TTC549 (cell line): ENCODE results near the gene MYLK.
"Not testable (repeated sequence)": the region's sequence is repeated elsewhere in the genome, so short reads cannot be mapped to it uniquely, and the experiment has no call there.

ENCODE experiments used
- FAIRE-seq: peaks from 2 replicates; lab custom pipeline; 2012; peaks lifted over from hg19 to GRCh38; lab: Jason Lieb, UNC

MYLK gene, protein sequence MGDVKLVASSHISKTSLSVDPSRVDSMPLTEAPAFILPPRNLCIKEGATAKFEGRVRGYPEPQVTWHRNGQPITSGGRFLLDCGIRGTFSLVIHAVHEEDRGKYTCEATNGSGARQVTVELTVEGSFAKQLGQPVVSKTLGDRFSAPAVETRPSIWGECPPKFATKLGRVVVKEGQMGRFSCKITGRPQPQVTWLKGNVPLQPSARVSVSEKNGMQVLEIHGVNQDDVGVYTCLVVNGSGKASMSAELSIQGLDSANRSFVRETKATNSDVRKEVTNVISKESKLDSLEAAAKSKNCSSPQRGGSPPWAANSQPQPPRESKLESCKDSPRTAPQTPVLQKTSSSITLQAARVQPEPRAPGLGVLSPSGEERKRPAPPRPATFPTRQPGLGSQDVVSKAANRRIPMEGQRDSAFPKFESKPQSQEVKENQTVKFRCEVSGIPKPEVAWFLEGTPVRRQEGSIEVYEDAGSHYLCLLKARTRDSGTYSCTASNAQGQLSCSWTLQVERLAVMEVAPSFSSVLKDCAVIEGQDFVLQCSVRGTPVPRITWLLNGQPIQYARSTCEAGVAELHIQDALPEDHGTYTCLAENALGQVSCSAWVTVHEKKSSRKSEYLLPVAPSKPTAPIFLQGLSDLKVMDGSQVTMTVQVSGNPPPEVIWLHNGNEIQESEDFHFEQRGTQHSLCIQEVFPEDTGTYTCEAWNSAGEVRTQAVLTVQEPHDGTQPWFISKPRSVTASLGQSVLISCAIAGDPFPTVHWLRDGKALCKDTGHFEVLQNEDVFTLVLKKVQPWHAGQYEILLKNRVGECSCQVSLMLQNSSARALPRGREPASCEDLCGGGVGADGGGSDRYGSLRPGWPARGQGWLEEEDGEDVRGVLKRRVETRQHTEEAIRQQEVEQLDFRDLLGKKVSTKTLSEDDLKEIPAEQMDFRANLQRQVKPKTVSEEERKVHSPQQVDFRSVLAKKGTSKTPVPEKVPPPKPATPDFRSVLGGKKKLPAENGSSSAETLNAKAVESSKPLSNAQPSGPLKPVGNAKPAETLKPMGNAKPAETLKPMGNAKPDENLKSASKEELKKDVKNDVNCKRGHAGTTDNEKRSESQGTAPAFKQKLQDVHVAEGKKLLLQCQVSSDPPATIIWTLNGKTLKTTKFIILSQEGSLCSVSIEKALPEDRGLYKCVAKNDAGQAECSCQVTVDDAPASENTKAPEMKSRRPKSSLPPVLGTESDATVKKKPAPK (N-terminal part only)

DNA sequence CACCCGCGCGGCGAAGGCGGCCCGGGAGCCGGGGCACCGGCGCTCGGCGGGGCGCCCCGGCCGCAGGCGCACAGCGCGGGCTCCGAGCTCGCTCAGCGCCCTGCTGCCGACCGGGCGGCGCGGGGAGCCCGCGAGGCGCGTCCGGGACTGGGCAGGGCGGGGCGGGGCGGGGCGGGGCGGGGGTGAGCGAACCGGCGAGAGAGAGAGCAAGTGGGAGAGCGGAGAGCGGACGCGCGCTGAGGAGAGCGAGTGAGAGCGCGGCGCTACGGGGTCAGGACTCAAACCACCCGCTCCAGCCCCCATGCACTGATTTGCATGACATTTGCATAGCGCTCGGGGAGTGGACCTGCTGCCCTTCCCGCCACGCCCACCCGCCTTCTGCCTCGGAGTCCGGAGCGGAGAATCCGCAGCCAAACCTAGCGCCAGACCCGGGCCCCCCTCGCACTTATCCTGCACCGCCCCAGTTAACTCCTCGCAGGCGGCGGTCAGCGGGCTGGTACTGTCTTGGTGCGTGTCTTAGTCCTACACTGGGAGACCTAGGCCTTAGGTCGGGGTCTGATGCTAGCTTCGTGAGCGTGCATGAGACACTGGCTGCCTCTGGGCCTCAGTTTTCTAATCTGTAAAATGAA is at the start of gene MYLK:
Gene MYLK, minus strand, starts transcription at position 130 of the 629 bp plus-strand sequence. CDS start 90,491 bp downstream, outside the sequence.
- no peak for FAIRE-seq

DNA sequence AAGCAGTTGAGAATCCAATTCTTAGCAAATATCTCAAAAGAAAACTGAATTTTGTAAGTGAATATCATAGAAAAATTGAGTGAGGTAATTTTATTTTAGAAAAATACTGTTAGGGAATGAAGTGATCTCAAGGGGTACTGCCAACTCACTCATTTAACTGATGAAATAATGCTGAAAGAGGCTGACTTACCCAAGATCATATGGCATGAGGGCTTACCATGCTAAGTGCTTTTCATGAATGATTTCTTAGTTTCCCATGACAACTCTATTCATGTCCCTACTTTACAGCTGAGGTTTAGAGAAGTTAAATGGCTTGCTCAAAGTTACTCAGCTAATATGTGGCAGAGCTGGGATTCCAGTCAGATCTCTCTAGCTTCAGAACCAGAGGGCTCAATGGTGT is 46.3 kb upstream of the MYLK start:
- no peak for FAIRE-seq

DNA sequence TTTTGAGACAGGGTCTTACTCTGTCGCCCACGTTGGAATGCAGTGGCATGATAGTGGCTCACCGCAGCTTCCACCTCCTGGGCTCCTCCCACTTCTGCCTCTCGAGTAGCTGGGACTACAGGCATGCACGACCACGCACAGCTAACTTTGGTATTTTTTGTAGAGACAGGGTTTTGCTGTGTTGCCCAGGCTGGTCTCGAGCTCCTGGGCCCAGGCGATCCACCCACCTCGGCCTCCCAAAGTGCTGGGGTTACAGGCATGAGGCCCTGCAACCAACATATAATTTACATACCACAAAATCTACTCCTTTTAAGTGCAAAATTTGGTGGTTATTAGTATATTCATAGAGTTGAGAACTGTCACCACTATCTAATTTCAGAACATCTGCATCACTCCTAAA is 45.2 kb upstream of the MYLK start:
- no peak for FAIRE-seq

DNA sequence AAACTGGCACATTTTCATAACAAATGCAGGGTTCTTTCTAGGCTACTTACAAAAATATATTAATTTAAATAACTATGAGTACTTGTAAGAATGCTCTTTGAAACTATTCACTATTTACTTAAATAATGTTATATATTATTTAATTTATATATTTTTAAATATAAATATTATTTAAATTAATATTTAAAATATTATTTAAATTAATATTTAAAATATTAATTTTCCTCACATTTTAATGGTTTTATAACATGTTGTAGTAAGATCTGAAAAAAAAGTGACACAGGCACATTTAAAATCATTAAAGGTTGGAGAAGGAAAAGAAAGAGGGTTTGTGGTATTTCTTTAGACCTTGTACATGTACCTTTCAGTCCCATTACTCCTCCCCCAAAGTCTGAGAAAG is 42.3 kb upstream of the MYLK start:
- peak; percentile 86 for FAIRE-seq

DNA sequence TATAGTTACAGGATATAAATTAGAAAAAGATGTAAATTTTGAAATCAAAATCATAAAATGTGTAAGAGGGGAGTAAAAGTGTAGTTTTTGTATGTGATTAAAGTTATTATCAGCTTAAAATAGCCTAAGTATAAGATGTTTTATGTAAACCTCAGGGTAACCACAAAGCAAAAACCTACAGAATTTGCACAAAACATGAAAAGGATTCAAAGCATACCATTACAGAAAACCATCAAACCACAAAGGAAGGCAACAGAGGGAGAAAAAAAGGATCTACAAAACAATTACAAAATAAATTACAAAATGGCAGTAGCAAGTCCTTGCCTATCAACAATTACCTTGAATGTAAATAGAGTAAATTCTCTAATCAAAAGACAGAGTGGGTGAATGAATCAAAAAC is 36.7 kb upstream of the MYLK start:
- no peak for FAIRE-seq

DNA sequence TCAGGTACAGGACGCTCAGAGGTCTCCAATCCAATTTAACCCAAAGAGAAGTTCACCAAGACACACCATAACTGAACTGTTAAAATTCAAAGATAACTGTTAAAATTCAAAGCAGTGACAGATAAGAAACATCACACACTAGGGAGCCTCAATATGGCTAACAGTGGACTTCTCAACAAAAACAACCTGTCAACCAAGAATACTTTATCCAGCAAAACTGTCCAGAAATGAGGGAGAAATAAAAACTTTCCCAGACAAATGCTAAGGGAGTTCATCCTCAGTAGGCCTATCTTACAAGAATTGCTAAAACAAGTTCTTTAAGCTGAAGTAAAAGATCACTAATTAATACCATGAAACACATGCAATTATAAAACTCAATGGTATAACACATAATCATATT is 36.3 kb upstream of the MYLK start:
- FAIRE-seq: no peak

DNA sequence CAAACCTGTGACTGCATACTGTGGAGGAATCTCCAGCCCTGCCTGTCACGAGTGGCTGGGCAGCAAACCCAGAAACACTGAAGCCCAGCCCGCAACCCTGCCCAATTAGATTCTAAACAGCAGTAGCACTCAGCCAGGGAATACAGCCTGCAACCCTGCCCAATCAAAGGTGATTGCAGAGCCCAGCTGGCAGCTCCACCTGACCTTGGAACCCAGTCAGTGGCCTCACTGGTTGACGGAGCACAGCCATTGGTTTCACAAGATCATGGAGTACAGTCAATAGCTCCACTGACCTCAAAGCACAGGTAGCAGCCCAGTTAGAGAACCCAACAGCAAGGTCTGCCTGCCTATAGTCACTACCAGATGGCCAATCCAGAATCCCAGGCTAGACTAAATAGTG is 35.2 kb upstream of the MYLK start:
- FAIRE-seq: no peak

DNA sequence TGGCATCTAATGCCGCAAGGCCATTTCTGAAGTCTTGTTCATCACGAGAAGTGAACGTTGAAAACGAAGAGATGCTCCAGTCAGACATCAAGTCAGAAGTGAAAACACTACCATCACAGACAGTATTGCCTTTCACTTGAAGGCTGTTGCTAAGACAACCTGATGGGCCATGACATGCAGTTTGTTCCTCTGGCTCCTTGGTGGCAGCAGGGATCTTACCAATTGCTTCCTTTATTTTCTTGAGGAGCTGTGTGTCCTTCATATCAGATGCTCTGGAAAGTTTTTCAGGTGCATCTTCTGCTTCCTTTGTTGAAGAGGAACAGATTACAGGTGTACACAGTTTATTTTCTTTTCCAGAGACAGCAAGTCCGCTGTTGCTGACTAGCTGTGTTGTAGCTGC is 30.7 kb upstream of the MYLK start:
- FAIRE-seq: no peak

DNA sequence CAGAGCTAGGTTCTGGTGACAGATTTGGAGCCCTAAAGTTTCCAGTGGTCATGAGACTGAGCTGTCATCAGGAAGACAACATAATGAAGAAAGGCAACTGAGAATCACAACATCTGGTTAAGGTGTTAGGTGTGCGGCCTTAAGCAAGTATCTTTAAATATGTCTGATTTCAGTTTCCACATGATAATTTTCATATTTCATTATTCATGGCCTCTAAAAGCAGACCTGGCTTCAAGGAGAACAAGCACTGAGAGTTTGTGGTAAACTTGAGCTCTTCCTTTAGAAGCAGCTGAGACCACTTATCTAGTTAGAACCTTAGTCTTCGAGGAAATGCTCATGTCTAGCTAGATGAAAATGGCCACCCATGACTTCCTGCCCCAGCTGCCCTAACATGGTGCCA is 25.7 kb upstream of the MYLK start:
- no peak for FAIRE-seq

DNA sequence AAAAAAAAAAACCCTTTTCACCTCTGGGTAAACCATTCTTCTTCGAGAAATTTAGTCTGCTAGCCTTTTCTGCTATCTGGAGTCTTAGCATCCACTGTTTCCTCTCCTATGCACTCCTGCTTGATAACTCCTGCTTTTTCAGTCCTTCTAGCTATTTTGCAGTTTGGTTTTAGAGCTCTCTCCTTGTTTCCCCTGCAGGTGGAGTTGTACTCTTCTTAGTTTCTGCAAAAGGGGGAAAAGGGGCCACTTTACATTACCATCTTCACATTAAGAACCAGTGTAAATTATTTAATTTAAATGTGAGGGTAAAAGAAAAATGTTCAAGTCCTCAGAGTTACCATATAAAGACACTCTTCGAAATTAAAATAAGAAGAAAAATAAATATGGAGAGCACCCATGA is 23.6 kb upstream of the MYLK start:
- FAIRE-seq: no peak

DNA sequence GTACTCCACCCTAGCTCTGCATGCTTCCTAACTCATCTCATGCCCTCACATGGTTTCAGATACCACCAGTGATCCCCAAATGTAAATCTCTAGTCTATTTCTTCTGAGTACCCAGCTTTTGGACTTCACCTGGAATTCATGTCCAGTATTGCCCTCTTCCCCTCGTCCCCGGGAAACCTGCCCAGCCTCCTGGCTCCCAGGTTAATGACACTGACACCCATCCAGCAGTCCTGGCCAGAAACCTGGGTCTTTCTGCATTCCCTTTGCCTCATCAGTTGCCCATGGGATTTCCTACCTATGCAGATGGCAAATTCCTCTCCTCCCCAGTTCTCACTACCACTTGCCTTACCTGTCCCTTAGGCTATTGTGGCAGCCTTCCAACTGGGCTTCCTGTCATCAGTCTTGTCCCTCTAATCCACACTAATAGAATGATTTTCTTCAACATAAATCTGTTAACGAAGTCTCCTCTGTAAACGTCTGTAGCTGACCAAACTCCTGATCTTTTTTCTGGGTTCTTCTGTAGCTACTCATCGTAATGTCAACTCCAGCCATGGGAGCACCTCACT is 15.3 kb upstream of the MYLK start:
- no peak for FAIRE-seq

DNA sequence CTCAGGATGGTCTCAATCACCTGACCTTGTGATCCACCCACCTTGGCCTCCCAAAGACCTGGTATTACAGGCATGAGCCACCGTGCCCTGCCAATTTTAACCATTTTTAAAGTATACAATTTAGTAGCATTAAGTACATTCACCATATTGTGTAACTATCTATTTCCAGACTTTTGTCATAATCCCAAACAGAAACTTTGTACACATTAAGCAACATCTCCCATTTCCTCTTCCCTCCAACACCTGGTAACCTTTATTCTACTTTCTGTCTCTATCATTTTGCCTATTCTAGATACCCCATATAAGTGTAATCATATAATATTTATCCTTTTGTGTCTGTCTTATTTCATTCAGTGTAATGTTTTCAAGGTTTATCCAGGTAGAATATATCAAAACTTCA is 8.9 kb upstream of the MYLK start:
- FAIRE-seq: no peak

DNA sequence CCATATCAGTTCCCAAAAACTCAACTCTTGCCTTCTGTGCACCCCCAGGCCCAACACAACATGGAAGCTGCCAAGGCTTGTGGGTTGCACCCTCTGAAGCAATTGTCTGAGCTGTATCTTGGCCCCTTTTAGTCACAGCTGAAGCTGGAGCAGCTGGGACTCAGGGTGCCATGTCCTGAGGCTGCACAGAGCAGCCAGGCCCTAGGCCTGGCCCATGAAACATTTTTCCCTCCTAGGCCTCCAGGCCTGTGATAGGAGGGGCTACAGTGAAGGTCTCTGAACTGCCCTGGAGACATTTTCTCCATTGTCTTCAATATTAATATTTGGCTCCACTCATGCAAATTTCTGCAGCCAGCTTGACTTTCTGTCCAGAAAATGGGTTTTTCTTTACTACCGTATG is 8.1 kb upstream of the MYLK start:
- FAIRE-seq: no peak

DNA sequence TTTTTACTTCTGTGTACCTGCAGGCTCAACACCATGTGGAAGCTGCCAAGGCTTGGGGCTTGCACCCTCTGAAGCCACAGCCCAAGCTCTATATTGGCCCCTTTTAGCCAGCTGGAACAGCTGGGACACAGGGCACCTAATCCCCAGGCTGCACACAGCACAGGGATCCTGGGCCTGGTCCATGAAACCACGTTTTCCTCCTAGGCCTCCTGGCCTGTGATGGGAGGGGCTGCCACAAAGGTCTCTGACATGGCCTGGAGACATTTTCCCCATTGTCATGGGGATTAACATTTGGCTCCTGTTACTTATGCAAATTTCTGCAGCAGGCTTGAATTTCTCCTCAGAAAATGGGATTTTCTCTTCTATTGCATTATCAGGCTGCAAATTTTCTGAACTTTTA is 6.9 kb upstream of the MYLK start:
- not testable (repeated sequence) for FAIRE-seq

DNA sequence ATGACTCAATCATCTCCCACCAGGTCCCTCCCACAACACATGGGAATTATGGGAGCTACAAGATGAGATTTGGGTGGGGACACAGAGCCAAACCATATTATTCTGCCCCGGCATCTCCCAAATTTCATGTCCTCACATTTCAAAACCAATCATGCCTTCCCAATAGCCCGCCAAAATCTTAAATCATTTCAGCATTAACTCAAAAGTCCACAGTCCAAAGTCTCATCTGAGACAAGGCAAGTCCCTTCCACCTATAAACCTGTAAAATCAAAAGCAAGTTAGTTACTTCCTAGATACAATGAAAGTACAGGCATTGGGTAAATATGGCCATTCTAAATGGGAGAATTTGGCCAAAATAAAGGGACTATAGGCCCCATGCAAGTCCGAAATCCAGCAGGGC is 6.0 kb upstream of the MYLK start:
- FAIRE-seq: not testable (repeated sequence)

DNA sequence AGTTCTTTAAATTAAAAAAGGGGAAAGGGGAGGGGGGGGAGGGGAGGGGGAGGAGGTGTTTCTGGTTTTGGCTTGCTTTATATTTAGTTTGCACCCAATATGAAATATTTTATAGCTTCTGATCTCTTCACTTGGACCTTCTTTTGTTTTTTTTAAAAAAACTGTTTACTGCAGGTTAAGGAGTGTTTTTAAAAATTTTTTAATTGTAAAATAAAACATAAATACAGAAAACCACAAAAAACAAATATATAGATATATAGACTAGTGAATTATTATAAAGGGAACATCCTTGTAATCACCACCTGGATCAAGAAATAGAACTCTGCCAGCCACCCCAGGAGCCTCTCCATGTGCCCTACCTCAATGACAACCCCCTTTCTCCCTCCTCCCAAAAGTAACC is 861 bp upstream of the MYLK start:
- no peak for FAIRE-seq

DNA sequence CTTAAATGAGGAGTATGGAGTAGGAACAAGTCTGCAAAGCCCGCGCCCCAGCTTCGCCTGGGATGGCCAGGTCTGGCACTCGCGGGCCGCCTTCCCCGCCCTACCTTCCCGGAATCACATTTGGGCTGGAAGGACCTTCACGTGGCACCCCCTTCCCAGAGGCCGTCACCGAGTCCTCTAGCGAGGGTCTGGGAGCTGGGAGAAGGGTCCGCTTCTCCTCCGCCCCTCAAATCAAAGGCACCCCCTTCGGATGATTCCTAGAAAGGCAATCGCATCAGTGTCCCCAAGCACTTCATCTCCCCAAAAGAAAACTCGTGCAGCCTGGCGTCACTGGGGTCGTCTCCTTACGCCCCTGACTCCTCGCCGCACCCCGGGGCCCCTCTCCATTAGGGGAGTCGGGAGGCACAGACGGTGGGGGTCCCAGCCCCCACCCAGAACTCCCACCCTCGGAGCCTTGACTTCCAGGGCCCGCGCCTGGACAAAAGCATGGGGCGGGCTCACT is 380 bp downstream of the MYLK start:
- FAIRE-seq: no peak

DNA sequence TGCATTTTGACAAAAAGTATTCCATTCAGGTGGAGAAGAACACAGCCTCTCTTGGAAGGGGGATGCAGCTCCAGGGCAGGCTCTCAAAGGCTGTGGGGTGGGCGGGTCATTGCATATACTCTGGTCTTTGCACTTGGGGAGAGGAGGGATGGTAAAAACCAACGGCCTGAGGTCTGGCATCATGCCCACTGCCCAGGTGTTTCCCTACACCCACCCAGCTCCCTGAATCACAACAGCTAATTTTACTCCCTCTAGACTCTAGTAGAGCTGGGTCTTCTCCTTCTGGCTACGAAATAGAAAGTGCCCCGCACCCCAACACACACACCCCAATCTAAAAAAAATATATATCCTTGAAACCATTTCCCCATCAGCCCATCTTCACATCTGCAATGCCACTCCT is 1.0 kb downstream of the MYLK start:
- FAIRE-seq: no peak

DNA sequence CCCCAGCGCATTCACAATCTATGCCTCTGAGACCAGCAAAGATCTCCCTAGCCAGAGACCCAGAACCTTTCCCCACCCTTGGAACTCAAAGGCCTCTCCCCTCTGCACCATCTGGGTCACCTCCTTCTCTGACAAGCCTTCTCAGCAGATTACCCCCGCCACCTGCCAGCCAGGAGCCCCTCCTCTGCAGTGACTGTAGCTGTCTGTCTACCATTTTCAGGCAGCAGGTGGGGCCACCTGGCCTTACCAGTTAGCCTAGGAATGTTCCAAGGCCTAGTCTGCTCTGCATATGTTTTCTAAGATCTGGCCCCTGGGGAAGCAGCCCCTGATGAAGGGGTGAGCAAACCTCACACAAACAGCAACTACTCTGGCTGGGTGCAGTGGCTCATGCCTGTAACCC is 2.4 kb downstream of the MYLK start:
- no peak for FAIRE-seq

DNA sequence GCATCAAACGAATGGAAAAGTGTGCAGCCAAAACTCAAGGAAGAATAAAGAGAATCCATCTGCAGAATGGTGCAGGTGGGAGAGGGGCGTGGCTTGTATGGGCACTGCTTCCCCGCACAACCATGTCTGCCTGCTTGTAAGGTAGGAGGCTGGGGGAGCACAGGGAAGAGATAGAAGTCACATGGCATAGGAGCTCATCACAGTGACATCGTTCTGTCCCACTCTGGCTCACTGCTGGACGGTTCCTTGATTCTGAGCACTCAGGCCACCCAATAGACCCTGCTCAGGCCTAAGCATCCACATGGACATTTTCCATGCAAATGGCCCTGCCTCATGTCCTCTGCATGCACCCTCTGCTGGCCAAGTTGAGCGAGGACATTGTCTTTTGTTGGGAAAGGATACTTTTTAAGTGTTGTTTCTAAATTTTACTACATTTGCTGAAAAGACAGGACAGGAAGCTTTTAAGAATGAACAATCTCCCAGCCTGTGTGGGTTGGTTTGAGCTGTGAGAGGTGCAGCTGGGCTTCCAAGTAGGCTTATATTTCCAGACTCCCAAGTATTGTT is 3.1 kb downstream of the MYLK start:
- FAIRE-seq: peak; percentile 46

DNA sequence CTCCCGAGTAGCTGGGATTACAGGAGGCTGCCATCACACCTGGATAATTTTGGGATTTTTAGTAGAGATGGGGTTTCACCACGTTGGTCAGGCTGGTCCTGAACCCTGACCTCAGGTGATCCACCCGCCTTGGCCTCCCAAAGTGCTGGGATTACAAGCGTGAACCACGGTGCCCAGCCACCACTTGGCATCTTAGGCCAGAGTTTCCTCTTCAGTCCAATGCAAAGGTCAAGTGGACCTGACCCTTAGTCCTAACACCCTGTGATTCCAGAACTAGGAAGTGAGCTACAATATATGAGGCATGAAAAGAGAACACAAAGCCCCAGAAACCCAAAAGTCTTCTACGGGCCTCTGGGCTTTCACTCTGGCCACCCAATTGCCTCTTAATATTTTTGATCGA is 5.3 kb downstream of the MYLK start:
- FAIRE-seq: no peak
